HG03460 (cell line): ENCODE measurements around the gene CXADR.

ENCODE experiments used
- ATAC-seq: cut with Tn5 transposase; IDR thresholded peaks from one replicate; pipeline ENCODE4 v1.9.1; 2021; ENCODE audit not compliant: unreplicated experiment

CXADR gene

DNA sequence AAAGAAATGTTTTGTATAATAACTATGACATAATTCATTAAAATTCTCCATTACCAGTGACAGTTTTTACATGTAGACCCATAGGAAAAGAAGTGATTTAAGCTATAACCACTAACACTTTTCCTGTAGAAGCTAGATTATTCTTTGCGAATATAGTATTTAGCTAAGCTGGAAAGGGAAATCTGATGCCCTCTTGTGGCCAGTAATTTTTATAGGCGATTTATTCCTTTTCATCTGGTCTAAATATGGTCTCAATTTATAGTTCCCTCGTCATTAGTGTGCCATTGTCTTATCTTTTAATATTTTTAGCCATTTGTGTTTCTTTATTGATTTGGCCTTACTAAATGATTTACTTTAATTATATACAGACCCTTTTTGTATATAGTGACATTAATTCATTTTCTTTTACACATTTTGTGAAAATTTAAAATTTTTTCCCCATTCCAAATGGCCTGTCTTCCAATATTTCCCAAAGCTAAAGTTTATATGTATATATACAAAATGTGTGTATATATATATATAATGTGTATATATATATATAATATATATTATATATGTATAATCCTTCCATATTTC, 73.1 kb downstream of the CXADR start:
- no peak for ATAC-seq

DNA sequence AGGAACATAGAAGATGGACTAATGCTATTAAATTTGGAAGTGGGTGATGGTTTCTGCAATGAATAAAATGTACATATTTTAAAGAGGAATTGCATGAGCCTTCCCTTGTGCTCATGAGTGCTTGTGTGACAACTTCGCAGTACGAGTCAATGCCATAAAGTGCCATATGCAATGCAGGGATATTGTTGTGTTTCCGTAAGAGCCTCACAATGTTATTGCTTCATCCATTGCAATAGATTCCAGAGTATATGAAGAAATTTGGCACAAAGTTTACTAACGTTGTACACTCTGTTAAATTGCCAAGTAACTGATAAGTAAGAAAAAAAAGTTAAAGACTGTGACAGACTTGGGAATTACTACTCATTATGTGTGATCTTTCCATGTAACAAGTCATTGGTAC, 77.6 kb downstream of the CXADR start:
- no peak for ATAC-seq

DNA sequence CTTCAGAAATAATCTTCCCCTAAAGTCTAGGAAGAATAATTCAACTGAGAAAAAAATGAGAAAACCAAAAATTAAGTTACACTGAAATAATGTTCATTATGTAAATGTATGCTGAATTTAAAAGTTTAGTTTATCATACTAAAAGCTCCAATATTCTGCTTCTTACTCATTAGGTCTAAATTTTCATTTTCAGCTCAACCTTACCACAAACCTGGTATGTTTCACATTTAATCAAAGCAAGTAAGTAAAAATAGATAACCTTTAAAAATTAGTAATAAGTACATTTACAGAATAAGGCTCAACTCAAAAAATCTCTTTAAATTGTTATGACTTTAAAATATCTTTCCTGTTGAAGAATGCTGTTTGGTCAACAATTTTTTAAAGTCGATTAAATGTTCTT, 84.8 kb downstream of the CXADR start:
- ATAC-seq = no peak

DNA sequence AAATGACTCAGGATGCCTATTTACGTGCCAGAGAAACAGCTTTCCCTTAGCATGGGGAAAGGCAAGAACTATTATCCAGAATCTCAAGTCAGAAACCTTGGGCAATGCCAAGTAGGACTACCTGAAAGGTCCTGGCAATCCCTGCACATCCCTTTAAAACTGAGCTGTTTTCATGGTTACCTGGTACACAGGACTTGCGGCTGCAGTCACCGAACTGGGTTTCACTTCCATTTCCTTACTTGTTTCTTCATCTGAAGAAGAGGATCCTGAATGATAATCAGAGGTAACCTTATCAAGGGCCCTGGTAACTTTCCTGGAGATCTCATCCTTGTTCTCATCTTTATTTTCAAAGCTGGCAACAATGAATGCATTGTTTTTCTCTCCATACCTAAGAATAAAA, 85.6 kb downstream of the CXADR start:
- ATAC-seq = no peak

DNA sequence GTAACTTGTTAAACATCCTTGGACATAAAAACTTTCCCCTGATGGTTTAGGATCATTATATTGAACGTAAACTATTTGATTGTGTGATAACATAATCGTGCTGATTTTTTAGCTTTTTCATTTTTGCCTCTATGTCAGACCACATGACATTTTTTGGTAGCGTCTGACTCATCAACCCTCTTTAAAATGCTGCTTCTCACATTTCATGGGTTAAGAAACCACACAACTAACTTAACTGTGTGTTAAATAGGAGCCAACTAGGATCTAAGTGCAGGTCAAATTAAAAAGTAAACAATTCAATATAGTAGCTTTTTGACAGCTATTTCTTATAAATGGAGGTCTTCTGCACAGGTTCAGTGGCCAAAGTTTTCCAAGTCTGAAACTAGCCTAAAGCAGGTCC, 90.0 kb downstream of the CXADR start:
- ATAC-seq = no peak

DNA sequence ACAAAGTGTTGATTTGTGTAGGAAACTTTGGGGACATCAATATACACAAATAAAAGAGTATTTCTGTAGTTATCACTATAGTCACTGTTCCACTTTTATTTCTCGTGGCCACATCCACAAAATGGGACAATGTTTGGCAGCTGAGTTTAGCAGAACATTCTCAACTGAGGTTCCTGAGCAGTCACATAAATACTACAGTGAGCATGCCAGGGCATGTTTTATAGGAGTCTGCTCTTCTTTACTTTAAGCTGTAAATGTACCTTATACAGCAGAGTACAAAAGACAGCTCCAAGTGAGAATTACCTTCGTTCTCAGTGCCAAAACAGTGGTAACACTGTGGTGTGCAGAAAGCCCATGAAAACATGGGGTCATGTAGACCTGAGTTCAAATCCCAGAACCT, 94.8 kb downstream of the CXADR start:
- ATAC-seq = no peak

DNA sequence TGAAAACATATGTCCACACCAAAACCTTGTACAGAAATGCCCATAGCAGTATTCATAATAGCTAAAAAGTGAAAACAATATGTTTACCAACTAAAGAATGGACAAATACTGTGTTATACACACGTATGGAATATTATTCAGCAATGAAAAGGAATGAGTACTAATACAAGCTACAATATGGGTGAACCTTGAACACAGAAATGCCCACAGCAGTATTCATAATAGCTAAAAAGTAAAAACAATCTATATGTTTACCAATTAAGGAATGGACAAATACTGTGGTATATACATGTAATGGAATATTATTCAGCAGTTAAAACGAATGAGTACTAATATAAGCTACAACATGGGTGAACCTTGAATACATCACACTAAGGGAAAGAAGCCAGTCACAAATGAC, 96.8 kb downstream of the CXADR start:
- no peak for ATAC-seq

DNA sequence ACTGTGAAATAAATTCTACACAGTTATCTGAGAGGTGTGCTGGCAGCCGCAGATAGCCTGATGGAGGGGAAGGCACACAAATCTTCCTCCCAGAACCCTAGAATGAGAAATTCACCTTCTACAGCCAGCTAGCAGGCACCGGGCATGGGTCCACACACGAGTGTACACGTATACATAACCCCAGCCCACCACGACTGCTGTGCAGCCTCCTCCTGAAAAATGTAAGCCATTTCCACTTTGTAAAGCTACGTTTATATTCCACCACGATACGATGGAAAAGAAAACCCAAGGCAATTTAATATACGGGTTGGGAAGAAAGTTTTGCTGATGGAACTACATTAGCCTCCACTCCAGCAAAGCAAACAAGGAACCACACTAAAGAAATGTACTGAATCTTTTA, 98.1 kb downstream of the CXADR start:
- ATAC-seq = no peak

DNA sequence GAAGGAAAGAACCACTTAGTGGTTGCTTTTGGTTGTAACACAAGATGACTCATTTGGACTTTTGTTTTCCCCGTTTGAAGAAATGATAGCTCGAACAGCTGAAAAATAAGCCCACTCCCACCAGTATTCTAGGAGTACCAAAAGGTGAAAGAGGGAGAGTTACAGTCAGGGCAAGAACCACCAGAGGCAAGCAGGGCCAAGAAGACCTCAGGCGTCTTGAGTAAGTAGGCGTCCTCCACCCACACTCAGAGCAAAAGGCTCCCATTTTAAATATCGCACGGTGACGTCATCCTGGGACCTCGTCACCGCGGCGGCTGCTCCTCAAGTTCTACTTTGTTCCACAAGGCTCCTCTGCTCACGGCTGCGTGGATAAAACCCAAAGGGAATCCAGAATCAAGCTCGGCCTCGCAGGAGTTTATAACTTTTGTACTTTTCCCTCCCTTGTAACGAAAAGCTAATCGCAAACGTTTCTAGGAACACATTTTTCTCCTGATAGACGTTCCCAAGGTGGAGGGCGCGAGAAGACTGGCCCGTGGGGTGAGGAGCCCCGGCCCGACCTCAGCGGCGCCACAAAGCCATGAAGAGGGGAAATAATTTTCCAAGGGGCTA, 98.7 kb downstream of the CXADR start:
- peak; percentile 58 for ATAC-seq

DNA sequence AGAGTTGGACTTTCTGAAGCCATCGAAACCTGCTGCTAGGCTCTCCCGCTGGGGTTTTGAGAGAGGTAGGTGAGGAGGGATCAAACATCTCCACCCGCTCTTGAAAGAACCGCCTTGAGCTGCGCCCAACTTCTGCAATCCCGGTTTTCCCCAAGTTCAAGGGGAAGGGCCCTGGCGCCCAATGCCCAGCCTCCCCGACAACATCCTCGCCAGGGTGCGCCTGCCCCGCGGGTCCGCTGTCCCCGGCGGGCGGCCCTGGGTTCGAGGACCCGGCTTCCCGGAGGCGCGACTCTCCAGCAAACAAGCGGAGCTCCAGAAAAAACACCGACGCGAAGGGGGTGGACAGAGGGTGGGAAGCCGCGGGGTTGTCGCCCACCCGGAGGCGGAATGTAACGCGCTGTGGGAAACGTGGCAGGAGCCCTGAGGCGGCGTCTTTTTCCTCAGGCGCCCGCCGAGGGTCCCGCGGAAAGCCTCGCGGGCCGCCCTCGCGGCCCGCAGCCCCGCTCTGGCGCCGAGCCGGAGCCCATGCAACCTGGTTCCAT, 99.3 kb downstream of the CXADR start:
- peak; percentile 14 for ATAC-seq

DNA sequence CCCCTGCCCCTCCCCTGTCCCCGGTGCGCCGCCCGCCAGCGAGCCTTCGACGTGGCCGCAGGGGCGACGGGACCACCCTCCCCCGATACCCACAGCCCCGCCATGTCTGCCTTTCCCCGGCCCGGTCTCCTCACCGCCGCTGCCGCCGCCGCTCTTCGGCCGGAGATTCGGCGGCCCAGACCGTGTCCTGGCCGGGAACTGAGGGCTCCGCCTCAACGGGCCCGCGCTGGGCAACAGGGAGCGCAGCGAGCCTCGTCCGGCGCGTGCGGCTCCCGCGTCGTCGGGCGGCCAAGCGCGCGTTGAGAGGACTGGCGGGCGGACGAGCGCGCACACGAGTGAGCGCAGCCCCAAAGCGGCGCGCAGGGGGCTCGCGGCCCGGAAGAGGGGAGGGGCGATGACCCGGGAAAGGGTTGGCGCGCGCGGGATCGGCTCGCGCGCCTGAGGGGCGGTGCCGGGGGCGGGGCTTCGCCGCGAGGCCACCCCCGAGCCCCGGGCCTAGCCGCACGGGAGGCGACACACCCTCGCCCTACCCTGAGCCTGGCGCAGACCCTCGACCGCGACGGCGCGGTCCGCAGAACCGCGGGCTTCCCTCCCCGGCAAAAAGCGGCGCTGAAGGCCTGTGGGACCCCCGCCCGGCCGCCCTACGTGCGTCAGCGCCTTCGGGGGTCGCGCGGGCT, 99.9 kb downstream of the CXADR start, which contains the start of gene BTG3:
TSS of gene BTG3 (minus strand) at position 337 of the 677 bp plus-strand sequence. CDS start 3,757 bp downstream, outside the sequence.
- peak; percentile 70 for ATAC-seq

DNA sequence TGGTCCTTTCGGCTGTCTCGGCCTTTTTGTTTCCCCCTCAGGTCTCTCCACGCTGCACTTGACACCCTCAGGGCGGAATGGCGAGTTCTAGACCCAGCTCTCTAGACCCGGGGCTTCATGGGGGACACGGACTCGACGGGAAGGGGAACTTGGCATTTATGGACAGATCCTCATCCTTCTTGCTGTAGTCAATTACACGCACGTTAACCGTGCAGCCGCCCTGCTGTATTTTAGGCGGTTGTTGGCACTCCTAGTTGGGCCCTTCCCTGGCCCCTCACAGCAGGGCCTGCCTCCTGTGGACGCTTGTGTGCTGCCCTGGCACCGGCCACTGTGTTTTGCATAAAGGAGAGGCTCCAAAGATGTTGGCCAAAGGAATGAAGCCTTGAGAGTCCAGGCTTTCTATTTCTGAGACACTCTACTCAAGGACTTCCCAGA, 100.4 kb downstream of the CXADR start:
- no peak for ATAC-seq

DNA sequence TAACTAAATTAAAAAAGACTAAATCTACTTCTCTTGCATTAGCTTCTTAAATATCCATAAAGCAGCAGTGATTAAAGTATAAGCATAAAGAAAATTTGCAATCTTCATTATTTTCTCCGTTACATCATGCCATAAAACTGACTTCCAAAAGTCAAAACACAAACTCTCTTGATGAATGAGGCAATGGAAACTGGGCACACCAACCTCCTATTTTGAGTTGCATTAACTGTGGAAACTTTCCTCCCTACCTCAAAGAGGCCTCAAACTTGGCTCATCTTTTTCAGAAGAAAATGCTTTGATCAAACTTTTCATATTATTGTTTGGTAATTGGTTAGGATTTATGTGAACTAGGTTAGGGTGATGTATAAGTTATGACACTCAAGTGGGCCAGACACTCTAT, 104.0 kb downstream of the CXADR start:
- ATAC-seq = no peak

DNA sequence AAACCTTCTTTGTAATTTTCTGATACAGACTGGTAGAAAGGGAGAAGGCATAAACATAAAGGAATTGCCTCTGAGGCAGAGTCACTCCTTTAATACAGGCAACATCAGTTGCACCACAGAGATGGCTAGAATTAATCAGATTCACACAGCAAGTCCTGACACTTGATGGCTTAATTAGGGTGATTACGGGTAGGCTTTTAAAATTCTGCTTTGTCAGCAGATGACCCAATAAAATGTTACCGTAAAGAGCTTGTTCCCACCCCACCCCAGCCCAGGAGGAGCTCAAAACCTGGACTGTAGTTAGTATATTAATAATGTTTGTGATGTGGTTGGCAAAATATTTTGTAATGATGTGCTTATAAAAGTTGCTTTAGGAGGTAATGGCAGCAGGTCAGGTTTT, 109.2 kb downstream of the CXADR start:
- no peak for ATAC-seq

DNA sequence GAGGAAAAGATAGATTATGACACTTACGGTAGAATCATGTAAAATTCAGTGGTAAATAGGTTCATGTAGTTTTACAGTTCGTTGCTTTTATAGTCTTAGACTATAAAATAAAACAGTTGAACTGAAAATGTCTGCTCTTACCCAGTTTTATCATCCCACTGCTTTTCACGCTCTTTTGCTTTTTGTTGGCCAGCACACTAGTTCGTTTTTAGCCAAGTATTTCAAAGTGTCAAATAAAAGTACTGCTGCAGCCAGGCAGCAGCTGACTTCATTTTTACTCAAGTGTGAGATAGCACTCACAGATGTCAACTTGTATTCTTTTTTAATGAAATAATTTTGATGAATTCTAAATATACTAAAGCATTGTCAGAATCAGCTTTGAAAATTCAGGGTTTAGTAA, 118.4 kb downstream of the CXADR start:
- no peak for ATAC-seq

DNA sequence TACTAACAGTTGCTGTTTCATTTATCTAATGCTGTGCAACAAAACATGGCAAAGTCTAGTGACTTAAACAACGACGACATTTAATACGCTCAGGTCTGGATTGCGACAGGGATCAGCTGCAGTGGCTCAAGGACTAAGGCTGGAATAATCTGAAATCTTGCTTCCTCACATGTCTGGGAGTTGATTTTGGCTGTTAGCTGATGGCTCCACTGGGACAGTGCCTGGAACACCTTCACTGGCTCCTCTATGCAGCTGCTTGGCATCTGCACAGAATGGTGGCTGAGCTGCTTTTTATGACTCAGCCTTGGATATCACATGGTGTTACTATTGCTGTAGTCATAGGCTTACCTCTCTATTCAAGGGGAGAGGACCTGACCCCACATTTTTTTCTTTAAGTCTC, 123.9 kb downstream of the CXADR start:
- no peak for ATAC-seq

DNA sequence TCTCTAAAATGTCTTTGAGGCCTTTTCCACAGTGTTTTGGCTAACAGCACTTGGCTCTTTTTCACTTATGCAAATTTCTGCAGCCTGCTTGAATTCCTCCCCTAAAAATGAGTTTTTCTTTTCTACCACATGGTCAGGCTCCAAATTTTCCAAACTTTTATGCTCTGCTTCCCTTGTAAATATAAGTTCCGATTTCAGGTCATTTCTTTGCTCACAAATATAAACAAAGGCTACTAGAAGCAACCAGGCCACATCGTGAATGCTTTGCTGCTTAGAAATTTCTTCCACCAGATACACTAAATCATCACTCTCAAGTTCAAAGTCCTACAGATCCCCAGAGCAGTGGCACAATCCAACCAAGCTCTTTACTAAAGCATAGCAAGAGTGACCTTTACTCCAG, 128.0 kb downstream of the CXADR start:
- no peak for ATAC-seq
